C4-2B (cell line): Measurements from ENCODE around the gene TMEM178A.

Experiments used
- H3K27ac ChIP-seq: fragments of 450-650 bp; 2 replicates; pipeline ENCODE4 v1.5.1; 2017
- CTCF ChIP-seq: fragments of 450-650 bp; conservative IDR thresholded peaks from 2 replicates; pipeline ENCODE4 v1.5.1; 2017; ENCODE audit warnings: mild to moderate bottlenecking
- ZFX ChIP-seq: fragments of 450-650 bp; IDR thresholded peaks from 2 replicates; pipeline ENCODE4 v1.6.1; 2017

The TMEM178A gene

GRCh38 chr2:39732482-39732881 is 66.8 kb downstream of the TMEM178A start:
- H3K27ac ChIP-seq: no peak overlapping the region
- TF ChIP-seq ZFX: no peak
- no peak for TF ChIP-seq CTCF

DNA sequence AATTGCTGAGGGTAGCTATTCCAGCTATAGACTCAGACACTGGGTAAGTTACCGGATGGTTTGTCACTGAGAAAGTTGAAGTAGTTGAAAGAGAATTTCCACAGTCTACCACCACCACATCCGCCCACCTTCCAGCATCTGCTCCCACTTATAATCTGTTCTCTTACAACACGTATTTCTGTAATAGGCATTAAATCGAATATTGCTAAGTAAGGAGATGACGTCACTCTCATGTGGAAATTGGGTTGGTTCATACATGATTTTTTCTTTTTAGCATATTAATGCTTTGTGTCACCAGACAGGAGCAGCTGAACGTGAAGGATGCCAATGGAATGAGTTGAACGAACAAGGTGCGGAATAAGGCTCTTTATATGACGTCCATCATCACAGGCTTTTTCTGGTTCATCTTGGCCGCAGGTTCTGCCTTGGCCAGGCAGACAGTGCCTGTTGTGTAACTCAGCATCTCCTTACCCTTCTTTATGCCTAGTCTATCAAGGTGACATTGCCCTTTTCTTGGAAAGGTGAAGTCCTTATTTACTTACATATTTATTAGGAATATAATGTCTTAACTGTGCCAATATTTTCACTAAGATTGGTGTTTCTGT is 67.5 kb downstream of the TMEM178A start:
- no peak overlapping the region for H3K27ac ChIP-seq
- TF ChIP-seq CTCF (no peak), ZFX (no peak)

- TF ChIP-seq ZFX (no peak), CTCF (no peak)
- no peak overlapping the region for H3K27ac ChIP-seq
These were observed 68.7 kb downstream of the TMEM178A start for GRCh38 chr2:39734445-39734844.

GRCh38 chr2:39735648-39736047 is 69.9 kb downstream of the TMEM178A start:
- TF ChIP-seq CTCF (no peak), ZFX (no peak)
- no peak overlapping the region for H3K27ac ChIP-seq

DNA sequence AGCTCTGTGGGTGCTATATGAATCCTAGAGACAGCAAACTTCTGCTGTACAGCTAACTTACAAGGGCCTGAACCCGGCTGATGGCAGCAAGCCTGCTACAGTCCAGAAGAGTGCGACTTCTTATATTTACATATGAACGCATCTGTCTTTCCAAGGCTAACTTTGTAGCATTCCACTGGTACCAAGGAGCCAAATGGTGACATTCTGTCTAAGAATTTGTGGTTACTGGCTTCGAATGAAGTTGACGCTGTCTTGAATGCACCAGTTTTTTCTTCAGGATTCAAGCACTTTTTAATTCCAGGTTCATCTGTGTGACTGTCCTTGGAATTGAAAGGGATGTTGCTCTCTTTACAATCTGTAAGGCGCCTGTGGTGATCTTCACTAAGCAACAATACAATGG is 70.9 kb downstream of the TMEM178A start:
- TF ChIP-seq CTCF (no peak), ZFX (no peak)
- H3K27ac ChIP-seq: no peak overlapping the region

- H3K27ac ChIP-seq: no peak overlapping the region
- no peak for TF ChIP-seq CTCF
- TF ChIP-seq ZFX: no peak
These were observed 71.9 kb downstream of the TMEM178A start for GRCh38 chr2:39737661-39738060.

- no peak overlapping the region for H3K27ac ChIP-seq
These were observed 73.2 kb downstream of the TMEM178A start for GRCh38 chr2:39738936-39739335.

More at GRCh38 chr2:39738936-39739335, 73.2 kb downstream of the TMEM178A start:
- no peak for TF ChIP-seq ZFX
- no peak for TF ChIP-seq CTCF
